SHP77 (cell line): ENCODE measurements around the gene FLRT1.

Source experiments
- DNase-seq, 2 experiments: peaks; one replicate each; lab custom pipeline; 2025; lab: John Stamatoyannopoulos, UW

FLRT1 gene

DNA sequence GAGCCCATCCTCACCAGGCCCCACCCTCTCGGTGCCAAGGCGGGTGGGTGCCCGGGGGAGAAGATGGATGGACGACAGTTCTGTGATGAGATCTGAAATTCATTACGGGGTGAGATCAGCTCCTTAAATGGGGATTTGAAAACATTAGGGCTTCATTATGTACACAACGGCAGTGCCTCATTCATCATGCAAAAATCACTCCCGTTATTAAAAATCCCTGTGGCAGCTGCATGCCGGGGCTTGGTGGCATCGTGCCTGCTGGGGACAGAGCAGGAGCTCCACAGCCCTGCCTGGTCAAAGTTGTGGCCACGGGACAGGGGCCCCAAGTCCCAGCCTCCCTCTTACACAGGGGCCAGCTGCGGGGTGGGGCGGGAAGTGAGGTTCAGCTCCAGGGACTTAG is 29.3 kb upstream of the FLRT1 start:
- DNase-seq, result no peak

DNA sequence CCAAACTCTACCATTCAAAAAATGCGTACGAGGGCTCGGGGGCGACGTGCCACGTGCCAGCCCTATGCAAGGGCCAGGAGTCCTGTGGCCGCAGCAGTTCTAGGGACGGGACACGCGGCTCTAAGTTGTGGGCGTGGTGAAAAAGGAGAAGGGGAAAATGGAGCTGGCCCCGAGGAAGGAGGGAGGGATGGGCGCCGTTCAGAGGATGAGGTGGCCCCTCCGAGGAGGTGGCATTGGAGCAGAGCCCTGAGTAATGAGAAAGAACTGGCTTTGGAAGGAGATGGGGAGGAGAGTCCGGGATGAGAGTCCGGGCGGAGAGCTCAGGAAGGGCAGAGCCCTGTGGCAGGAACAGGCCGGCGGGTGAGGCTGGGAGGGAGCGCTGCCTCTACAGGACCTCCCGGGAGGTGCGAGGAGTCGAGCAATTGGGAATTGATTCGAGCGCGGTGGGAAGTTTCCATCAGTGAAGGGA is 28.5 kb upstream of the FLRT1 start:
- no peak for DNase-seq

DNA sequence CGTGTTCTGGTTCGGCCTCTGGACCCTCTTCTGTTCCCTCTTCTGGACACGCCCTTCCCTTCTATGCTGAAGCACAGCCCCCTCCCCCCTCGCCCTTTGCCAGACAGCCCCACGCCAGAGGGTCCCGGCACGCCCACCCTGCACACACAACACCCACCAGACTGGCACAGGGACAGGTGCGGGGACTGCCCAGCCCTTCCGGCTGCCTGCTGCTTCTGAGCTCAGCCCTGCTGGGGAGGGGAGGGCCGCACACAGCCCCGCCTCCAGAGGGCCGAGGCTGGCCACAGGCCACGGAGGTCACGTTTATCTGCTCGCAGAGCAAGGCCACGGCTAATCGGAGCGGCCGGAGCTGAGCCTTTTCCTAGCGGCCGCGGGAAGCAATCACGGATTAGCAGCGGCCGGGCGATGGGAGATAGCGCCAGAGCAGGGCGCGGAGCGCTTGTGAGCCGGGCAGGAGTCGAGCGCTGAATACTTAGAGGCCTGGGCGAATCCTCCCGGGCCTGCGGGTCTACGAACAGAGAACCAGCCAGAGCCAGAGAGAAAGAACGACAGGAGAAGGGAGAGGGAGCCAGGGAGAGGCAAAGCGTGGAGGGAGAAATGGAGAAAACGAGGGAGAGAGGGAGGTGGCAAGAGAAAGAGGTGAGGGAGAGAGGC is 28.0 kb upstream of the FLRT1 start:
- DNase-seq, result peak; percentile 28 to 56

DNA sequence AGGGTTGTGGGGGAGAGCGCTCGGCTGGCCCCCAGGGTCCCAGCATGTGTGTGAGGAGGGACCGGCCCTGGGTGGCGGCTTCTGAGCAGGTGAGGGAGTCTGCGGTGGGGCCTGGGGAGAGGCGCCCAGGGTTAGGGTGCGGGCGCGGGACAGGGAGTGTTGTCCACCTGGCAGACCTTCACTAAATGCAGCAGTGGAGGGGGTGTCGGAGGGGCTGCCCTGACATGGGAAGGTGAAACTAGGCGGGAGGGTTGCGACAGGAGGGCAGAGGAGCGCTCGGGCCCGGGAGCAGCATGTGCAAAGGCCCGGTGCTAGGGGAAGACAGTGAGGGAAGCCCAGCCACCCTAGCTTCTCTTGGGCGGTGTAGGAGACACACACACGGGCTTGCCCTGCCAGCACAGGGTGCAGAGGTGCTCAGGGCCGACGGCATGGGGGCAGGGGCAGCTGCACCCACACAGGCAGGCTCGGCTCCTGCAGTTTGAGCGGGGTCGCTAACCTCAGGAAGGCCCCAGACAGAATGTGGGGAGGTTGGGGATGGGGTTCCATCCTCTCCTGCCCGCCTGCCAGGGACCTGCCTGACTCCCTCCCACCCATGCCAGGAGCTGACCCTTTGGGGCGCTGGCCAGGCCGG is 27.3 kb upstream of the FLRT1 start:
- DNase-seq, result no peak

DNA sequence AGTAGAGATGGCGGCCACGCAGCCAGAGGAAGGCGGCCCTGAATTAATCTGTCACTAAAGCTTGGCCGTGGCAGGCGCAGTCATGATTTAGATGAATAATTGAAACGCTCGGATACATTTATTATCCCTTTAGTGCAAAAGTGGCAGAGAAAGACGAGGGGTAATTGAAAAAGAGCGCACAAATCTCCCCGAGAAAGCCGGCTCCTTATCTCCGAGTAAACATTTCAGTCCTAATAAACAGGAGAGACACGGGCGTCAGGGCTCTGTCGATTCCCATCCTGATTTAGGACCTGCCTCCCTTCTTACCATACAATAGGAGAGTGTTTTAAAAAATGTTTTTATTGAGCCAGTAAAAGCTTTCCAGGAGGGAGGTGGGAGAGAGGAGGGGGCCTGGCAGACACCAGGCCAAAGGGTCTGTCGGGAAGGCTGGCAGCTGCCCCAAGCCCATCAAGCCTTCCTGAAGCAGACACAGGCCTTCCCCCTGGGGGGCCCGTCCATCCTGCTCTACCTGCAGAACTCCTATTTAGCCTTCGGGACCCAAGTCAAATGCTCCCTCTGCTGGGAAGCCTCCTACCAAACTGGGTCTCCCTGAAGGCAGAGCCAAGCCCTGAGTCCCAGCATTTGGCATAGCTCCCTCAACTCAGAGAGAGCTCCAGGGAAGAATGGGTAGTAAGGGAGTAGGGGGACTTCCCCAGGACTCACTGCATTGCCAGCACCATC is 26.7 kb upstream of the FLRT1 start:
- no peak for DNase-seq

DNA sequence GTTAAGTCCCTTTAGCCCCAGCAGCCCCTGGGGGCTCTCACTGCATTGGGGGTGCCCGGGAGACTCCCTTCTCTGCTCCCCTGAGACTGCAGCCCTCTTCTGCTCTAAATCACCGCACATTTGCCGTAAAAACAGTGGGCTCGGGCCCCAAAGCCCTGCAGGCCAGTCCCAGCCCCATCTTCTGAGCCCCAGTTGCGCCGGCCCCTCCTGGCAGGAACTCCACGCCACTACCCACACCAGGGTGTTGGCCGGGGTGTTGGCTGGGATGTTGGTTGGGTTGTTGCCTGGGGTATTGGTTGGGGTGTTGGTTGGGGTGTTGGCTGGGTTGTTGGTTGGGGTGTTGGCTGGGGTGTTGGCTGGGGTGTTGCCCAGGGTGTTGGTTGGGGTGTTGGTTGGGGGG is 26.0 kb upstream of the FLRT1 start:
- no peak for DNase-seq

DNA sequence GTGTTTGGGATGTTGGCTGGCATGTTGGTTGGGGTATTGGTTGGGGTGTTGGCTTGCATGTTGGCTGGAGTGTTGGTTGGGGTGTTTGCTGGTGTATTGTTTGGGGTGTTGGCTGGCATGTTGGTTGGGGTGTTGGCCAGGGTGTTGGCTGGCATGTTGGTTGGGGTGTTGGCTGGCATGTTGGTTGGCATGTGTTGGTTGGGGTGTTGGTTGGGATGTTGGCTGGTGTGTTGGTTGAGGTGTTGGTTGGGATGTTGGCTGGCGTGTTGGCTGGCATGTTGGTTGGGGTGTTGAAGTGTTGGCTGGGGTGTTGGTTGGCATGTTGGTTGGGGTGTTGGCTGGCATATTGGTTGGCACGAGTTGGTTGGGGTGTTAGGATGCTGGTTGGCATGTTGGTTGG is 24.9 kb upstream of the FLRT1 start:
- no peak for DNase-seq

DNA sequence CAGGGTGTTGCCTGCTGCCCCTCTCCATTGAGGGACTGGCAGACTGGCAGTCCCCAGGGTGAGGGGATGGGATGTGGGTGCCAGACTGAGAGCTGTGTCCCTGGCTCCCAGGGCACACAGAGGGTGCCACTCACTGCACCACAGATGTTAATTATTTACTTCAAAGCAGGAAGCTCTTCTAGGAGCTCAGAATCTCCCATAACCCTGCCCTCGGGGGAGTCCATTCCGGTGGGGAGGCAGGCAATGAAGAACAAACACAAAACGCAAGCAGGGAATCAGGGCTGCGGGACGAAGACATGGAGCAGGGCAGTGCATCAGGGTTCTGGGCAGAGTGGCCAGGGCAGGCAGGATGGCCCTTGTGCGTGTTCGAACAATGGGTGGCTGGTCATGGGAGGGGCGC is 24.4 kb upstream of the FLRT1 start:
- DNase-seq, result no peak

DNA sequence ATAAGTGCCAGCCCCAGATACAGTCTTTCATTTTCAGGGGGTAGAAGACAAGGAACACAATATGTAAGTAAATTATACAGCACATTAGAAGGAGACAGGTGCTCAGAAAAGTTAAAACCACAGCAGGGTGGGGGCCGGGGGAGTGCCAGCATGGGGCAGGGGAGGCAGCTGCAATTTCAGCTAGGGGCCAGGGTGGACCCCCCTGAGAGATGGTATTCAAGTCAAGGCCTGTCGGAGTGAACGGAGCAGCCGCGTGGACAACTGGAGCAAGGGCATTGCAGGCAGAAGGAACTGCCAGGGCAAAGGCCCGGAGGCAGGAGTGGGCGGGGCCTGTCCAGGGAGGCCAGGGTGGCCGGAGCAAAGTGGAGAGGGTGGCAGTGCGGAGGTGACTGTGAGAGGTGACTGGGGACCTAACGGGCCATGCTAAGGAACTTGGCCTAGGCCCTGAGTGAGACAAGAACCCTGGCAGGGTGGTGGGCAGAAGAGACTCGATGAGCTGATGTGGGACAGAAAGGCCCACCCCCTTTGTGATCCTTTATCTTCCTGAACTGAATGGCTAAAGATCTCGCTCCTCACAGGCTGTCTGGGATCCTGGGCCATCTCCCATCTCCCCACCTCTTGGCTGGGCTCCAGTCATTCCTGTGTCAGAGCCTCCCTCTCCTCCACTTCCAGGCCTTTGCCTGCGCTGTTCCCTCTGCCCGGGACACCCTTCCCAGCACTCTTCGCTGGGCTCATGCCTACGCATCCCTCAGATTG is 22.4 kb upstream of the FLRT1 start:
- no peak for DNase-seq

DNA sequence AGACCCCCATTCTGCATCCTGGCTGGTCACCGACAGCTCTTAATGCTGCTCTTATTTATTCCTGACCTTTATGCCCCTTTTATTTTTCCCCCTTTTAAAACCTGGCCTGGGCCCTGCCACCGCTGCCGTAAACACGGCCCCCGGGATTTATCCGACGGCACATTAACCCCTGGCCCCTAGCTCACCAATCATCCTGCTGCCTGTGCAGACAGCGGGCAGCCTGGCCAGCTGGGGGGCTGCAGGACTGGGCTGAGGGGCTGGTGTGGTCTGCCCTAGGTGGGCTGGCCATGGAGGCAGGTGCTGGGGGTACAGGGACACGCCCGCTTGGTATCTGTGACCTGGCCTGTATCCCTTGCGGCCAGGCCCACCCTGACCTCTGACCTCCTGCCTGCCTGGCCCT is 21.4 kb upstream of the FLRT1 start:
- DNase-seq, result no peak

DNA sequence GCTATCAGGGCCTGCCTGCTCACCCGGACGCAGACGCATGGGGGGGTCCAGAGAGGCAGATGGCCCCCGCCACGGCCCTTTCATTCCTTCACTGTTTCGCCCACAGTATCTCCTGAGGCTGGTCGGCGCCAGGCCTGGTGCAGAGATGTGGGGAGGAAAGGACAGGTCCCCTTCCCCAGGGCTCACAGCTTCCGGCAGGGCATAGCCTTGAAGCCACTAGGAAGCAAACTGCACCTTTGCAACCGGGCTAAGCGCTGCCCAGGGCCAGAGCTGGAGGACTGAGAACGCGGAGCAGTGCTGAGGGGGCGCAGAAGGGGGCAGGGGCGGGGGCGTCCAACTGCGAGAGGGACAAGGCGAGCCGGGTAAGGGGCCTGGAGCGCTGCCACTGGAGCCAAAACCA is 20.2 kb upstream of the FLRT1 start:
- no peak for DNase-seq

DNA sequence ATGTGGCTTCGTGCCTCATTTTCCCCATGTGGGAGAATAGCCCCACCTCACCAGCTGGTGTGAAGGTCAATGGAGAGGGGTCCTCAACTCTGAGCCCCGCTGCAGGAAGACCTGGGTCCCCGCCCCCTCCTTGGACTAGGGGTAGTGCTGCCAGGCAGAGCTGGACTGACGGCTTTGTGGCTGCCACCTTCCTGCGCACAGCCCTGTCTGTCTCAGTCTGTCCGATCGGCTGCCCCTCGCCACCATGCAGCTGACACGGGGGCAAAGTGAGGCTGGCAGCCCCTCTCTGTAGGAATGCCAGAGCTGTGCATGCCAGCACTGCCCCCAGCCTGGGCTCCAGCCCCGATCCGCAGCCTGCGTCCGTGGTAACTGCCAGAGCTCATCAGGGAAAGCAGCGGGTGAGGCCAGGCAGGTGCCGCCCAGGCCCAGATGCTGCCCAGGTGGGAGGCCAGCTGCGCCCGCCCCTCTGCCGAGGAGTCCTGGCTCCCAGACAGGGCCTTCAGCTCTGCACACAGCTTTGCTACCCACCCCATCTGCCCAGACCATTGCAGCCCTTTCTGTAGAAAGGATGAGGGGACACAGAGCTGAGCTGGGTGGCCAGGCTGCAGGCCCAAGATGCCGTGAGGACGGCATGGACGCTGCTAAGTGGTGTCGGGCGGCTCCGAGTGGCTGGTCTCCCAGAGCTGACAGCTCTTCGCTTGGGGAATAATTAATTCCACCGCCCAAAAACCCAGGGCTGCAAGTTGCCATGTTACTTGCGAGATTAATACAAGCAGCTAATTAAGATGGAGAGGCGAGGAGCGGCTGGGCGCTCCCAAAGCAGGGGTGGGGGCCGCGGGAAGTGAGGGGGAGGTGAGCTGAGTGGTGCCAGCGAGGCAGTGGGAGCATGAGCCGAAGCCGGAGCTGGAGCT is 19.5 kb upstream of the FLRT1 start:
- DNase-seq, result no peak

DNA sequence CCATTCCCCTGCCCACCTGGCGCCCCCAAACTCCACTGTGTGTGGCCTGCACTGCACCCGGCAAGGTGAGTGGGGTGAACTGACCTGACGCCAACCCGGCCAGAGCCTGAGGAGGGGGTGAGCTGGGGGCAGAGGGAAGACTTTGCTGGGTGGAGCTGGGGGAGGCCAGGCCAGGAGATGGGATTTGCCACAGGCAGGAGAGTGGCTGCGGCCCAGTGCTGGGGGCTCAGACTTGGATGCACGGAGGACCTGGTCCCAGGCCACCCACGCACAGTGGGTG is 17.8 kb upstream of the FLRT1 start:
- DNase-seq, result no peak

DNA sequence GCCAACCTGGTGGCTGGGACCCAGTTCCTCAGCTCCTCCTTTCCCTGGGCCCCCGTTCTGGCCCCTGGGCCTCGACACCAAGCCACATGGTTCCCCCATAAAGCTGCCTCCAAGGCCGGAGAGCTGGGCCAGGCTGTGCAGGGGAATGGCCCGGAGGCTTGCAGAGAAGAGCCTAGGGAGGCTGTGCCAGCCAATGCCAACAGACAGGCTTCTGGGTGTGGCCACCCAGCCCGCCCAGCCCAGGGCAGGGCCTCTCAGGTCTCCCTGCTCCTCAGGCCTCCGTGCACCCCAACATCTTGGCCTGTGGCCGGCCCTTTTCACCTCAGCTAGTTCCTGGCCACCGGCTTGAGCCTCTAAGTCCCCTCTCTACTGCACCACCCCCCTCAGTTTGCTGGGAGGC is 17.4 kb upstream of the FLRT1 start:
- no peak for DNase-seq

DNA sequence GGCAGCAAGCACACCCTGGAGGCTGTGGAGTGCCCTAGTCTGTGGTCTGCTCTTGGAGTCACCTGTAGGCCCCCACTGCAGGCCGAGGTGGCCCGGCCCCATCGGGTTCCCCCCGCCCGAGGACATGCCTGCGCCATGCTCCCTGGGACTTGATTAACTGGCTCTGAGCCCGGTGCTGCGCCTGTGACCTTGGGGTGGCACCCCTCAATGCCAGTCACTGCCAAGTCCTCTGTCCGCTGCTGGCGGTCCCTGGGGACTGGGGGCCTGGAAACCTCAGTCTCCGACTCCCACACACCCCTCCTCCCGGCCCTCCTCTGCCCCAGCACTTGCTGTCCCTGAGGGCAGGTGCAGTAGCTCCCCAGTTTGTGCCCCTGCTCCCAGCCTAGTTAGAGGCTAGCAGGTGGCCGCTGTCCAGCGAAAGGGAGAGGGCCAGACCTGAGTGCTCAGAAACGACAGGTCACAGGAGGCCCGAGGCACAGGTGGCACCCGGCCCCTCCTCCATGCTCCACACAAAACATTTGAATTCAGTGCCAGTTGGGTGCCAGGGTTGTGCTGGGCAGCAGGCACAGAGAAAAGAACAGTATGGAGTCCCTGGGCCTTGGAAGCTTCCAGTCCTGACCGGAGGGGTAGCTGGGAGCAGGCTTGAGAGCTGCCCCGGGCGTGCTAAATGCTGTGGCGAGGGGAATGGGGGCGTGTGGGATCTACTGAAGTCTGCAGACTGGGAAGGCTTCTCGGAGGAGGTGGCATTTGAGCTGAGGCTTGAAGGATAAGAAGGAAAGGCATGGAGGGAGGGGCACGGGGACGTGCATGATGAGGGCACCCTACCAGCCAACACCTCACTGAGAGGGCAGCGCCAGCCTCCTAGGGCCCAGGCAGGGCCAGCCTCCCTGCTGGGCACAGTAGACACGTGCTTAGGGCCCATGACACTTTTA is 16.4 kb upstream of the FLRT1 start:
- DNase-seq, result no peak

DNA sequence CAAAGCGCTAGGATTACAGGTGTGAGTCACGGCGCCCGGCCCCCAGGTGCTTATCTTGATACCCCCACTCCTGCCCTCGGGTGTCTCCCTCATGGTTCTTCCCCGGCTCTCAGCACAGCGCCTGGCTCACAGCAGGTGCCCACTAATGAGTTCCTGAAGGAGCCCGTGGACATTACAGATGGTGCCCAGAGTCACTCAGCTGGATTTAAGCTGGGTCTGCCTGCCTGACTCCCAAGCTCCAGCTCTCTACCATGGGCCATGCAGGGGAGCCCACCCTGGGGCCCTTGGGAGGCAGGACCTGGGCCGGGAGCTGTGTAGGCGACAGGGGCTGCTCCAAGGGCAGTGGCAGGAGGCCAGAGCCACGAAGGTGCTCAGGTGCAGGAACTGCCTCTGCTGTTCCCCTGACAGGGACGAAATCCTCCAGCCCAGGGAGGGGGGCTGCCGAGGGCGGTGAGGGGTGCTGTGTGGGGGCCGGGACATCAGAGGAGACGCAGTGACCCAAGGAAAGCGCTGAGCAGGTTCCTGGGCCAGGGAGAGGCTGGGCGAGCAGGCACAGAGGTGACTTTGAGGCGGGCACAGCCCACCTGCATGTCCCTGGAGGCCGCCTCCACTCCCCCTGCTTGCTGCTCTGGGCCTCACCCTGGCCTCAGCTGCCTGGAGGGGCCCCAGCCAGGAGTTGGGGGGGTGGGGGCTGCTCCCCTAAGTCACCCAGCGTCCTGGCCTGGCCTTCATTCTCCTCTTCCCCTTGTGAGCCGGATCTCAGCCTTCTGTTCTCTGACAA is 14.6 kb upstream of the FLRT1 start:
- no peak for DNase-seq

DNA sequence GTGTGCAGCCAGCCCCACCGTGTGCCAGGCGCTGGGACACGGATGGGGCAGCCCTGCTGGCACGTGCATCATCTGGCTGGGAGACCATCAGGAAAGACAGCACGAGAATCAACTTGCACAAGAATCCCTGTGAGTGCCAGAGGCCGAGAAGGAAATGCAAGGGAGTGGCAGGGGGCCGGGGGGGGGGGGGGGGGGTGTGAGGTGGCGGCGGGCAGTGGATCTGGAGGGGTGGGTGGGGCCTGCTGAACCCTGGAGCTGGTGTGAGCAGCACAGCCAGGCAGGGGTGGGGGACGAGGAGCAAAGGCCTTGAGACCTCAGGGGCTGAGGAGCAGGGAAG is 14.0 kb upstream of the FLRT1 start:
- no peak for DNase-seq

DNA sequence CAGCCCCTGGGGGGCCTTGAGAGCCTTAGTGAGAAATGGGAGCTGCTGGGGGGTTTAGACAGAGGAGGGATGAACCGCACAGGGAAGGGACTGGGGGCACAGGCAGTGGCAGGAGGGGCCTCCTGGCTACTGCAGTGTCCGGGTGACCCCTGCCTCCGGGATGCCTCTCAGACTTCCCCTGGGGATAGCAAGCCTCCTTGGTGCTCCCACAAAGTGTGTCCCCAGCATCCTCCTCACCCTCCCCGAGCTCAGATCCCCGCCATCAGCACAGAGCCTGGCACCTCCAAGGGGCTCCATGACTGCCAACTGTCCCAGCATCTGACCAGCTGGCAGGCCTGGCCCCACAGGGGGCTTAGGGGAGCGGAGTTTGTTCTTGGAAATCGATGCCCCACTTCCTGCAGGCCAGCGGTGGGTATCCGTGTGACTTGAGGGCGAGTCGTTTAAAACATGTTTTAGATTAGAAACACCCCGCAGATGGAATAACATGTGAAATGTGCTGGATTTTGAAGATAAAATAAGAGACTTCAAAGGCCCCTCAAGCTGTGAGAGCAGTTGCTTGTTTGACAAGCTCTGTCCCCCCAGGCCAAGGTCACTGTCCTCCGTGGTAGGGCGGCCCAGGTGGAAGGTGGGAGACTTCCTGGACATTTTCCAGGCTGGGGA is 13.5 kb upstream of the FLRT1 start:
- no peak for DNase-seq
